Keratinocyte (primary cell): Measurements from ENCODE around the gene CDCA4. TPM values are rescaled to one million over a fixed set of nuclear protein-coding genes. Genes with fewer than 3 reads are reported as not detected.

Experiments used
- DNase-seq: peaks from one replicate; pipeline ENCODE4 v3.0.0-alpha.2; 2011; ENCODE audit warnings: low read depth, missing footprints, low spot score
- FAIRE-seq: peaks from 2 replicates; lab custom pipeline; 2011; peaks lifted over from hg19 to GRCh38; lab: Jason Lieb, UNC
- H2AFZ ChIP-seq: 2 replicates; pipeline ENCODE4 v1.6.0; 2012; ENCODE audit warnings: low read length, control low read depth, inconsistent platforms; ENCODE audit not compliant: control insufficient read depth
- H3K27ac ChIP-seq: 2 replicates; pipeline ENCODE4 v1.5.1; 2011; ENCODE audit warnings: low read length; ENCODE audit not compliant: control insufficient read depth, insufficient read depth
- H3K27me3 ChIP-seq: 3 replicates; pipeline ENCODE4 v1.6.0; 2011; ENCODE audit warnings: low read length; ENCODE audit not compliant: control insufficient read depth, insufficient read depth; ENCODE audit errors: extremely low read depth
- H3K36me3 ChIP-seq, 2 experiments: 2 replicates in 1 of 2; 3 replicates in 1 of 2; pipeline ENCODE4 v1.5.1; 2011; ENCODE audit warnings: low read length in 2 of 2, mild to moderate bottlenecking in 1 of 2; ENCODE audit not compliant: control insufficient read depth in 2 of 2, insufficient read depth in 2 of 2; ENCODE audit errors: extremely low read depth in 1 of 2
- H3K4me1 ChIP-seq: 3 replicates; pipeline ENCODE4 v1.5.1; 2011; ENCODE audit warnings: low read length; ENCODE audit not compliant: control insufficient read depth, insufficient read depth; ENCODE audit errors: extremely low read depth
- H3K4me2 ChIP-seq: 3 replicates; pipeline ENCODE4 v1.6.0; 2011; ENCODE audit warnings: low read depth, low read length; ENCODE audit not compliant: control insufficient read depth, insufficient read depth; ENCODE audit errors: extremely low read depth
- H3K4me3 ChIP-seq, 3 experiments: fragments of 200-600 bp in 1 of 3; sonication (generic) in 1 of 3; 2 replicates in 2 of 3; 3 replicates in 1 of 3; pipeline ENCODE4 v1.5.1; 2011 to 2016; ENCODE audit warnings: low read length in 3 of 3, mild to moderate bottlenecking in 3 of 3, control low read depth in 2 of 3, inconsistent platforms in 1 of 3, low read depth in 1 of 3, mixed read lengths in 1 of 3, mixed run types in 1 of 3, moderate library complexity in 1 of 3; ENCODE audit not compliant: control insufficient read depth in 2 of 3, insufficient read depth in 2 of 3; ENCODE audit errors: extremely low read depth in 1 of 3
- H3K79me2 ChIP-seq: 2 replicates; pipeline ENCODE4 v1.6.0; 2012; ENCODE audit warnings: low read length; ENCODE audit not compliant: control insufficient read depth, insufficient read depth
- H3K9ac ChIP-seq: 3 replicates; pipeline ENCODE4 v1.6.0; 2011; ENCODE audit warnings: low read length; ENCODE audit not compliant: control insufficient read depth, insufficient read depth; ENCODE audit errors: extremely low read depth
- H3K9me1 ChIP-seq: 3 replicates; pipeline ENCODE4 v1.6.0; 2011; ENCODE audit warnings: low read length; ENCODE audit not compliant: control insufficient read depth, insufficient read depth; ENCODE audit errors: extremely low read depth
- H3K9me3 ChIP-seq: 2 replicates; pipeline ENCODE4 v1.5.1; 2012; ENCODE audit warnings: low read depth, low read length; ENCODE audit not compliant: control insufficient read depth
- H4K20me1 ChIP-seq: 3 replicates; pipeline ENCODE4 v1.6.0; 2011; ENCODE audit warnings: low read length; ENCODE audit not compliant: control insufficient read depth, insufficient read depth; ENCODE audit errors: extremely low read depth
- EZH2 ChIP-seq: IDR thresholded peaks from one replicate; pipeline ENCODE4 v1.6.1; 2012; ENCODE audit warnings: inconsistent platforms, mild to moderate bottlenecking, low read length, moderate library complexity
- dilution Hi-C: fragments of 300-500 bp; cut with MboI; formaldehyde crosslinking; loops from one replicate; pipeline ENCODE4 v1.7.0; 2020; ENCODE audit warnings: low sequenced_read_pairs; ENCODE audit not compliant: extremely low pct_ligation_motif_present
- polyA plus RNA-seq, 5 experiments: library from polyadenylated mRNA; depleted of rRNA in 3 of 5; stranded (reverse) in 3 of 5; stranded (forward) in 1 of 5; unstranded in 1 of 5; fragments of >200 nt; gene quantifications; 1 replicate in 1 of 5; 2 replicates in 3 of 5; 3 replicates in 1 of 5; pipeline versions ENCODE4 v1.2.1 to v1.2.3, GENCODE V29; 2011 to 2012; ENCODE audit warnings: missing spikeins in 2 of 5, low read depth in 1 of 5, low replicate concordance in 1 of 5
- TF ChIP-seq, protein P1 (sequence below), 3 experiments: IDR thresholded peaks in 1 of 3; conservative IDR thresholded peaks in 1 of 3; optimal IDR thresholded peaks in 1 of 3; 2 replicates in 2 of 3; 3 replicates in 1 of 3; pipeline versions ENCODE3 to v1.5.1; 2011; ENCODE audit warnings: low read length in 3 of 3, mild to moderate bottlenecking in 3 of 3, moderate library complexity in 2 of 3, control low read depth in 1 of 3, inconsistent platforms in 1 of 3; ENCODE audit not compliant: insufficient read depth in 2 of 3; ENCODE audit errors: extremely low read depth in 1 of 3

The CDCA4 gene
- polyA plus RNA-seq, 1 donor (not counting 4 experiments of a cell fraction or from before 2014, with no cell fraction given) = 35.7 TPM

DNA sequence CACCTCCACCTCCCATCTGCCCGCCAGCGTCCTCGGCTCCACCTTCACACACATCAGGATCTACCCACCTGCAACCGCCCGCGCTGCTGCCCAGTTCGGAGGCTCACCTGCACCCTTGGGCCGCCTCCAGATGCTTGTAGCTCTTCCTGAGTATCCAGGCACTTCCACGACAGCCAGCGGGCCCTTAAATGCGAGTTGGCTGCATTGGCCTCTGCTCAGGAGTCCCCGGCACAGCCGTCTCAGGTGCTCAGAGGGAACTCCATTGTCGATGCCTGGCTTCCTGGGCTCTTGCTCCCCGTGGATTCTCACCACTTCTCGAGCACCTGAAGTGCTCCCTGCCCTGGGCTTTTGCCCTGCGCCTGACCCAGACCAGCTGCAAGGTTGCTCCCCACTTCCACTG lies 21.9 kb upstream of the CDCA4 start:
- dilution Hi-C loops = no loop called here
- FAIRE-seq = no peak
- H3K9me1 ChIP-seq = no peaks in the 10 kb centered on the region
- no peak overlapping the region for H2AFZ ChIP-seq
- no peaks in the 10 kb centered on the region for H3K9me3 ChIP-seq
- no peak overlapping the region for H3K4me2 ChIP-seq
- H3K4me3 ChIP-seq = no peak overlapping the region
- no peaks in the 10 kb centered on the region for H3K79me2 ChIP-seq
- no peaks in the 10 kb centered on the region for H3K27me3 ChIP-seq
- no peak overlapping the region for H3K9ac ChIP-seq
- no peaks in the 10 kb centered on the region for H4K20me1 ChIP-seq
- TF ChIP-seq, protein P1, sequence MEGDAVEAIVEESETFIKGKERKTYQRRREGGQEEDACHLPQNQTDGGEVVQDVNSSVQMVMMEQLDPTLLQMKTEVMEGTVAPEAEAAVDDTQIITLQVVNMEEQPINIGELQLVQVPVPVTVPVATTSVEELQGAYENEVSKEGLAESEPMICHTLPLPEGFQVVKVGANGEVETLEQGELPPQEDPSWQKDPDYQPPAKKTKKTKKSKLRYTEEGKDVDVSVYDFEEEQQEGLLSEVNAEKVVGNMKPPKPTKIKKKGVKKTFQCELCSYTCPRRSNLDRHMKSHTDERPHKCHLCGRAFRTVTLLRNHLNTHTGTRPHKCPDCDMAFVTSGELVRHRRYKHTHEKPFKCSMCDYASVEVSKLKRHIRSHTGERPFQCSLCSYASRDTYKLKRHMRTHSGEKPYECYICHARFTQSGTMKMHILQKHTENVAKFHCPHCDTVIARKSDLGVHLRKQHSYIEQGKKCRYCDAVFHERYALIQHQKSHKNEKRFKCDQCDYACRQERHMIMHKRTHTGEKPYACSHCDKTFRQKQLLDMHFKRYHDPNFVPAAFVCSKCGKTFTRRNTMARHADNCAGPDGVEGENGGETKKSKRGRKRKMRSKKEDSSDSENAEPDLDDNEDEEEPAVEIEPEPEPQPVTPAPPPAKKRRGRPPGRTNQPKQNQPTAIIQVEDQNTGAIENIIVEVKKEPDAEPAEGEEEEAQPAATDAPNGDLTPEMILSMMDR (optimal IDR thresholded peaks at IDR 0.05 in 1 of 3, IDR thresholded peaks at IDR 0.05 in 1 of 3, conservative IDR thresholded peaks at IDR 0.05 in 1 of 3; ENCODE audit: extremely low read depth in 1 of 3, insufficient read depth in 2 of 3, low read length in 3 of 3) = no peak
- TF ChIP-seq EZH2 = no peak
- no peak for DNase-seq
- H3K36me3 ChIP-seq = peaks cover 0 to 15% of the 10 kb centered on the region in 2 experiments
- H3K27ac ChIP-seq = no peak overlapping the region
- peaks cover 2% of the 10 kb centered on the region for H3K4me1 ChIP-seq

DNA sequence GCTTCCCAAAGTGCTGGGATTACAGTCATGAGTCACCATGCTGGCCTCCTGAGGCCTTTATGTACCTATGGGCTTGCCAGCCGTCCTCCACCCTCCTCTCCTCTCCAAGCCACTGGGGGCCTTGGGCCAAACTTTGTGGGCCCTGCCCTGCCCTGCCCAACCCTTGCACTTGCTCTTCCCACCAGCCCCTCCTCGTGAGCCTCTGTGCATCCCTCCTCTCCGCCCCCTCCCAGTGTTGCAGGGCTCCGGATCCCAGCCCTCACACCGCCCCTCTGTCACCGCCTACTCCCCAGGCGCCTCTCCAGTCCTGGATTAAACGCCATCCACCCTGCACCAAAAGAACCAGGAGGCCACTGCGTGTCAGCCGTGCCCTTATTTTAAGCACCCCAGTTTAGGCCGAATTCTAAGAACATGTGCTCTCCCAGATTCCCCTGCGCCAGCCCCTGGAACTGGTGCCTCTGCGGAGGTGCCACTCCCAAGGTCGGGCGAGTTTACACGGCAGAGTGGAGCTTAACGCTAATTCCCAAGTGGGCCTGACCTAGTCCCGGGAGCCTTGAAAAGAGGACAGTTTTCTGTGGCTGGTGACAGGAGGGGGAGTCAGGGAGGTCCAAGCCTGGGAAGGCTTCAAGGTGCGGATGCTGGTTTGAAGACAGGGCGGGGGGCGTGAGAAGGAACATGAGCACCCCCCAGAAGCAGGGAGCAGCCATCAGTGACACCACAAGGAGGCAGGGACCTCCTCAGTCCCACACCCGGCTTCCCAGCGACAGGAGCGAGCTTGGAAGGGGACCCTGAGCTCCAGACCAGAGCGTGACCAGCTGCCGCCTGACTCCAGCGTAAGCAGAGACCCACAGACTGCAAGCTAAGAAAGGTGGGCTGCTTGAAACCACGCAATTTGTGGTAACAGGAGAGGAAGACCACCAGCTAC lies 21.2 kb upstream of the CDCA4 start:
- dilution Hi-C loops = no loop called here
- H3K4me2 ChIP-seq = no peak overlapping the region
- no peak overlapping the region for H2AFZ ChIP-seq
- FAIRE-seq (no peak), DNase-seq (no peak)
- H3K9me3 ChIP-seq = no peaks in the 10 kb centered on the region
- H3K4me1 ChIP-seq = peaks cover 2% of the 10 kb centered on the region
- TF ChIP-seq EZH2 = no peak
- TF ChIP-seq, protein P1 (optimal IDR thresholded peaks at IDR 0.05 in 1 of 3, IDR thresholded peaks at IDR 0.05 in 1 of 3, conservative IDR thresholded peaks at IDR 0.05 in 1 of 3; ENCODE audit: extremely low read depth in 1 of 3, insufficient read depth in 2 of 3, low read length in 3 of 3) = no peak
- no peak overlapping the region for H3K4me3 ChIP-seq
- H3K36me3 ChIP-seq = peaks cover 0 to 13% of the 10 kb centered on the region in 2 experiments
- no peaks in the 10 kb centered on the region for H3K27me3 ChIP-seq
- no peak overlapping the region for H3K9ac ChIP-seq
- H3K79me2 ChIP-seq = no peaks in the 10 kb centered on the region
- no peak overlapping the region for H3K27ac ChIP-seq
- no peaks in the 10 kb centered on the region for H3K9me1 ChIP-seq
- H4K20me1 ChIP-seq = no peaks in the 10 kb centered on the region
